T-helper 1 cell treated with Interleukin-12 subunit alpha and Interleukin-12 subunit beta and Interleukin-4 antibody, amounts not matched to agents 30 μg/mL and 1 μg/mL, for 36 hours (primary cell): Measurements from ENCODE around the gene PDLIM5.

Experiments
- H3K27ac Mint-ChIP-seq: one replicate; pipeline ENCODE4 v1.8.0; 2021; ENCODE audit warnings: mild to moderate bottlenecking, mixed read lengths
- H3K27me3 Mint-ChIP-seq: one replicate; pipeline ENCODE4 v1.8.0; 2021; ENCODE audit warnings: low read depth, mixed read lengths
- H3K36me3 Mint-ChIP-seq: one replicate; pipeline ENCODE4 v1.8.0; 2021; ENCODE audit warnings: low read depth, mixed read lengths
- H3K4me1 Mint-ChIP-seq: one replicate; pipeline ENCODE4 v1.8.0; 2021; ENCODE audit warnings: low read depth, mixed read lengths
- H3K4me3 Mint-ChIP-seq: one replicate; pipeline ENCODE4 v1.8.0; 2021; ENCODE audit warnings: mild to moderate bottlenecking, moderate library complexity, mixed read lengths
- H3K9me3 Mint-ChIP-seq: one replicate; pipeline ENCODE4 v1.8.0; 2021; ENCODE audit warnings: mixed read lengths

PDLIM5 gene

GRCh38 chr4:94483895-94484294, 32.2 kb downstream of the PDLIM5 start:
- H3K36me3 Mint-ChIP-seq: no peaks in the 10 kb centered on the region

GRCh38 chr4:94484818-94485217, 33.1 kb downstream of the PDLIM5 start:
- peaks cover 3% of the 10 kb centered on the region for H3K4me1 Mint-ChIP-seq
- no peaks in the 10 kb centered on the region for H3K9me3 Mint-ChIP-seq
- H3K36me3 Mint-ChIP-seq: no peaks in the 10 kb centered on the region
- no peak overlapping the region for H3K27ac Mint-ChIP-seq
- H3K4me3 Mint-ChIP-seq: no peak overlapping the region
- H3K27me3 Mint-ChIP-seq: no peaks in the 10 kb centered on the region

More at GRCh38 chr4:94483895-94484294, 32.2 kb downstream of the PDLIM5 start:
- no peaks in the 10 kb centered on the region for H3K9me3 Mint-ChIP-seq
- H3K4me3 Mint-ChIP-seq: no peak overlapping the region
- H3K27me3 Mint-ChIP-seq: no peaks in the 10 kb centered on the region
- H3K4me1 Mint-ChIP-seq: peaks cover 3% of the 10 kb centered on the region
- H3K27ac Mint-ChIP-seq: no peak overlapping the region

DNA sequence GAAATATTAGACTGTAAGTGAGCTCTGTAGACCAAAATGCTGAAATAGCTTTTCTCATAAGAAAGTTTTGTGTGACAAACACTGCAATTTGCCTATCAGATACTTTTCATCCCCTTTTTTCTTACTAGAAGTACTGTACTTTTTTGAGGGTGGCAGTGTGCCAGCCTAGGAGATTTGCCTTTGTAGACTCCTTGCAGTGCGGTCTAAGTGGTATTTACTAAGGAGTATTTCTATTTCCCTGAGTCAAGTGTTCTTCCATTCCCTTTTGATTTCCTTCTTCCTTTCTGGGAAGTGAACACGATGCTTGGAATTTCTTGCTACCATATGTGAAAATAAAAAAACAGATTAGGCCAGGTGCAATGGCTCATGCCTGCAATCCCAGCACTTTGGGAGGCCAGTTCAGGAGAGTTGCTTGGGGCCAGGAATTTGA, 34.6 kb downstream of the PDLIM5 start:
- Mint-ChIP-seq H3K4me1 (peaks cover 3% of the 10 kb centered on the region), H3K4me3 (no peak overlapping the region), H3K27me3 (no peaks in the 10 kb centered on the region), H3K27ac (no peak overlapping the region), H3K9me3 (no peaks in the 10 kb centered on the region), H3K36me3 (no peaks in the 10 kb centered on the region)

GRCh38 chr4:94488670-94489069, 36.9 kb downstream of the PDLIM5 start:
- H3K4me1 Mint-ChIP-seq: peaks cover 3% of the 10 kb centered on the region

DNA sequence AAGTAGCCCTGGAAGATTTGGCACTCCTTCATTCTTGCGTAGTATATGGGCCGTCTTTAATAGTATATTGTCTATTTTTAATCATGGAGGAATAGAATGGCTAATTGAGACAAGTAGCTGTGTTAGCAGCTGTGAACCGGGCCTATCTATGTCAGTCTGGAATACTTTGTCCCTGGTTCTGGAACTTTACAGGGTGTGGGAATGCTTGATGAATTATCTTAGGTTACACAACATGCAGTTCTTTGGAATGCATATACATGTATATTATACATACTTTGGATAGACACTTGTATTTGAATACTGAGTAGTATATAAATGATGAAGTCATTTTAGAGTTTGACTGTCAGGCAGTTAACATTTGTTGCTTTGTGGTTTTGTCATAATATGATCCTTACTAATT, 37.4 kb downstream of the PDLIM5 start:
- H3K9me3 Mint-ChIP-seq: no peaks in the 10 kb centered on the region
- H3K36me3 Mint-ChIP-seq: no peaks in the 10 kb centered on the region
- H3K4me3 Mint-ChIP-seq: no peak overlapping the region
- no peak overlapping the region for H3K27ac Mint-ChIP-seq
- H3K4me1 Mint-ChIP-seq: peaks cover 3% of the 10 kb centered on the region
- no peaks in the 10 kb centered on the region for H3K27me3 Mint-ChIP-seq

More at GRCh38 chr4:94488670-94489069, 36.9 kb downstream of the PDLIM5 start:
- H3K4me3 Mint-ChIP-seq: no peak overlapping the region
- H3K27me3 Mint-ChIP-seq: no peaks in the 10 kb centered on the region
- H3K9me3 Mint-ChIP-seq: no peaks in the 10 kb centered on the region
- H3K27ac Mint-ChIP-seq: no peak overlapping the region
- no peaks in the 10 kb centered on the region for H3K36me3 Mint-ChIP-seq

GRCh38 chr4:94490437-94490836, 38.7 kb downstream of the PDLIM5 start:
- H3K27me3 Mint-ChIP-seq: no peaks in the 10 kb centered on the region
- no peaks in the 10 kb centered on the region for H3K36me3 Mint-ChIP-seq
- H3K4me1 Mint-ChIP-seq: no peaks in the 10 kb centered on the region
- no peaks in the 10 kb centered on the region for H3K9me3 Mint-ChIP-seq
- no peak overlapping the region for H3K27ac Mint-ChIP-seq
- no peak overlapping the region for H3K4me3 Mint-ChIP-seq

- Mint-ChIP-seq H3K27ac (no peak overlapping the region), H3K4me1 (no peaks in the 10 kb centered on the region), H3K4me3 (no peak overlapping the region), H3K36me3 (no peaks in the 10 kb centered on the region), H3K9me3 (no peaks in the 10 kb centered on the region), H3K27me3 (no peaks in the 10 kb centered on the region)
Measured at GRCh38 chr4:94491322-94491721, 39.6 kb downstream of the PDLIM5 start.

DNA sequence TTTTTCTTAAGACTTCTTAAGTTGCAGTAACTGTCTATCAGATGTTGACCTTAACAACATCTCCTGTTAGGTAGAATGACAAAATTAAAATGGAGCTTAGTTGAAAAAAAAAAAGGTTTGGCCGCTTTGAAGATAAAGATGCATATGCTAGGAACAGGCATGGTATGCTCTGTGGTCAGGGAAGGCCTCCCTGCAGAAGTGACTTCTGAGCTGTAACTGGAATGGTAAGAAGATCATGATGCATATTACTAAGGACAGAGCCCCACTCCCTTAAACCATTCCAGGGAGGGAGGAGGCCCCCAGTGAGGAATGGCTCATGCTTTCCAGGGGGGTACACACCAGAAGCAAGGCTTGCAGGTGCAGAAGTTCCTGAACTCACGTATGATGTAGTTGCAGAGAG, 43.7 kb downstream of the PDLIM5 start:
- Mint-ChIP-seq H3K4me3 (no peak overlapping the region), H3K27me3 (no peaks in the 10 kb centered on the region), H3K36me3 (no peaks in the 10 kb centered on the region), H3K9me3 (no peaks in the 10 kb centered on the region), H3K4me1 (no peaks in the 10 kb centered on the region), H3K27ac (no peak overlapping the region)

DNA sequence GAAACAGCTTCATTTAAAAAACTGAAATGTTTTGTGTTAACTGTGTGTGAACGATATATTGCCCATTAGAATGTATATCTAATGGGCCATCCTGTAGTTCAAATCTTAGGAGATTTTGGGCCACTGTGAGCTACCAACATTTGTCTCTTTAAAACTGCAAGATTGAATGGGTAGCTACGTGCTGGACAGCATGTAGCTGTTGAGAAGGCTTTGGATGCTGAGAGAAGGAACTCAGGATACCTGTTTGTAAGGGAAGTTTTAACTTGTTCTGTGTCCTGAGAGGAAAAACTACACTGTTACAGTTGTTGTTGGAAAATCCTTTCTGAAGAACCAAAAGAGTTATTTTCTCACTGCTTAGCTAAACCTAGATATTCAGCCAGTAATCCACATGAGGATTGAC, 45.9 kb downstream of the PDLIM5 start:
- Mint-ChIP-seq H3K9me3 (no peaks in the 10 kb centered on the region), H3K27me3 (no peaks in the 10 kb centered on the region), H3K4me3 (no peak overlapping the region), H3K27ac (no peak overlapping the region), H3K36me3 (no peaks in the 10 kb centered on the region), H3K4me1 (no peaks in the 10 kb centered on the region)

DNA sequence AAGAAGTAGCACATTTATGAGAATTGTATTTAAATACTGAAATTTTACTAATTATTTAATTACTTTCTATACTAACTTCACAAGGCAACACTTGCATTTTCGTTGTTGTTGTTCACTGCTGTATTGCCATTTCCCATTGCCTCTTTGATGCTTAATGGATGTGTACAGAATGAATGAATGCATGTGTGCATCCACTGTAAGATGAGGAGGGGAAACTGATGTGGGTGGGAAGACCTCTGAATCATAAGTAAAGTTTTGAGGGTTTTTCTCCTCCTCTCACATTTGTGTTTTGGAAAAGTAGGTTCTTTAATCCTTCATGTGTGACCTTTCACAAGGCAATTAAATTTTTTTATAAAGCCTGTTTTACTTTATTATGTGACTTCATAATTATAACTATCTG, 46.8 kb downstream of the PDLIM5 start:
- Mint-ChIP-seq H3K27ac (no peak overlapping the region), H3K4me3 (no peak overlapping the region), H3K36me3 (no peaks in the 10 kb centered on the region), H3K27me3 (no peaks in the 10 kb centered on the region), H3K9me3 (no peaks in the 10 kb centered on the region), H3K4me1 (no peaks in the 10 kb centered on the region)

GRCh38 chr4:94500685-94501084, 48.9 kb downstream of the PDLIM5 start:
- H3K36me3 Mint-ChIP-seq: no peaks in the 10 kb centered on the region
- no peaks in the 10 kb centered on the region for H3K9me3 Mint-ChIP-seq
- no peak overlapping the region for H3K27ac Mint-ChIP-seq
- H3K4me1 Mint-ChIP-seq: no peaks in the 10 kb centered on the region
- H3K27me3 Mint-ChIP-seq: no peaks in the 10 kb centered on the region
- no peak overlapping the region for H3K4me3 Mint-ChIP-seq

- no peaks in the 10 kb centered on the region for H3K9me3 Mint-ChIP-seq
- H3K27me3 Mint-ChIP-seq: no peaks in the 10 kb centered on the region
- no peaks in the 10 kb centered on the region for H3K36me3 Mint-ChIP-seq
- H3K27ac Mint-ChIP-seq: no peak overlapping the region
- H3K4me3 Mint-ChIP-seq: no peak overlapping the region
- H3K4me1 Mint-ChIP-seq: peaks cover 4% of the 10 kb centered on the region
Measured at GRCh38 chr4:94504545-94504944, 52.8 kb downstream of the PDLIM5 start.

GRCh38 chr4:94506822-94507221, 55.1 kb downstream of the PDLIM5 start:
- H3K36me3 Mint-ChIP-seq: no peaks in the 10 kb centered on the region
- H3K27ac Mint-ChIP-seq: no peak overlapping the region
- no peak overlapping the region for H3K4me3 Mint-ChIP-seq
- no peaks in the 10 kb centered on the region for H3K27me3 Mint-ChIP-seq
- no peaks in the 10 kb centered on the region for H3K9me3 Mint-ChIP-seq
- H3K4me1 Mint-ChIP-seq: peaks cover 4% of the 10 kb centered on the region

DNA sequence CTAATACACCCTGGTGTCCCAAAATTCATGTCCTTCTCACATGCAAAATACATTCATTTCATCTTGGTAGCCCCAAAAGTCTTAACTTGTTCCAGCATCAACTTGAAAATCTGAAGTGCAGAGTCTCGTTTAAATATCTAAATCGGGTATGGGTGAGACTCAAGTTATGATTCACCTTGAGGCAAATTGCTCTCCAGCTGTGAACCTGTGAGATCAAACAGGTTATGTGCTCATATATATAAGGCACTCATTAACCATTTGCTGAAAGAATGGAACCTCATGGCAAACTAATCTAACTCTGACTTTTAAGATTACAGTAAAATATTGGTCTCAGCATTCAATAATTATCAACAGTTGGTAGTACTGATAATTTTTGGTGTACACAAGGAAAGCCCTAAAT, 55.5 kb downstream of the PDLIM5 start:
- H3K27me3 Mint-ChIP-seq: no peaks in the 10 kb centered on the region
- H3K27ac Mint-ChIP-seq: no peak overlapping the region
- no peaks in the 10 kb centered on the region for H3K9me3 Mint-ChIP-seq
- H3K4me3 Mint-ChIP-seq: no peak overlapping the region
- peaks cover 4% of the 10 kb centered on the region for H3K4me1 Mint-ChIP-seq
- H3K36me3 Mint-ChIP-seq: no peaks in the 10 kb centered on the region

- Mint-ChIP-seq H3K27ac (no peak overlapping the region), H3K9me3 (no peaks in the 10 kb centered on the region), H3K4me3 (no peak overlapping the region), H3K27me3 (no peaks in the 10 kb centered on the region), H3K36me3 (no peaks in the 10 kb centered on the region), H3K4me1 (peaks cover 4% of the 10 kb centered on the region)
Measured at GRCh38 chr4:94507708-94508107, 56.0 kb downstream of the PDLIM5 start.

DNA sequence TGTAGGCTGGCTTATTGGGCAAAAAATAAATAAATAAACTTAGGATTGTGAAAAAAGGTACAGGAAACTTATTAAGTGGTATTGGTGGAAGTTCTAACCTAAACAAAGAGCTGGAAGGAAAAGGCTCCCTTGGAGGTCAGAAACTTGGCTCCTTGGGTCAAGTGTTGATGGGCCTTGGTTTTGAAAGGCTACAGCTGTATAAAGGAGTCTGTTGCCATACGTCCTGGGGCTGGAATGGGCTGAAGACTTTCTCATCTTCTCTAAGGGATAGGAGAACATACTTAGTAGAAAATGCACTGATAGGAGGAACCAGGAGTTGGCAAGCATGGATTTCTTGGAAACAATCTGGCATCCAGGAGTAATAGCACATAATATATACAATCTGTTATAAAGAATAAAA, 56.6 kb downstream of the PDLIM5 start:
- Mint-ChIP-seq H3K9me3 (no peaks in the 10 kb centered on the region), H3K36me3 (no peaks in the 10 kb centered on the region), H3K27me3 (no peaks in the 10 kb centered on the region)

More for the DNA sequence above, 56.6 kb downstream of the PDLIM5 start:
- H3K4me1 Mint-ChIP-seq: peaks cover 4% of the 10 kb centered on the region
- no peak overlapping the region for H3K4me3 Mint-ChIP-seq
- H3K27ac Mint-ChIP-seq: no peak overlapping the region
